SHP77 (cell line): ENCODE data around the gene CAP2.
A peak's percentile ranks its signal among the peaks of the same experiment; 100 is the strongest.
"Not testable (repeated sequence)": the region's sequence is repeated elsewhere in the genome, so short reads cannot be mapped to it uniquely, and the experiment has no call there.

ENCODE experiments used
- DNase-seq, 2 experiments: peaks; one replicate each; lab custom pipeline; 2025; lab: John Stamatoyannopoulos, UW

Gene CAP2

DNA sequence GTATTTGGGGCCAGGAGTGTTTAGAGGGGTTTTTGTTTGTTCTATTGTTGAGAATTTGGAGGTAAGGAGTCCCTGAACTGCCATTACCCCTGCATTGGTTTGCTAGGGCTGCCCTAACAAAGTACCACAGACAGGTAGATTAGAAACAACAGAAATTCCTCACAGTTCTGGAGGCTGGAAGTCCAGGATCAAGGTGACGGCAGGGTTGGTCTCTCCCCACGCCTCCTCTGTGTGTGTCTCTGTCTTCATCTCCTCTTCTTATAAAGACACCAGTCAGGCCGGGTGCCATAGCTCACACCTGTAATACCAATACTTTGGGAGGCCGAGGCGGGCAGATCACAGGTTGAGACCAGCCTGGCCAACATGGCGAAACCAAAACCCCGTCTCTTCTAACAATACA, 109.7 kb downstream of the CAP2 start:
- no peak for DNase-seq

DNA sequence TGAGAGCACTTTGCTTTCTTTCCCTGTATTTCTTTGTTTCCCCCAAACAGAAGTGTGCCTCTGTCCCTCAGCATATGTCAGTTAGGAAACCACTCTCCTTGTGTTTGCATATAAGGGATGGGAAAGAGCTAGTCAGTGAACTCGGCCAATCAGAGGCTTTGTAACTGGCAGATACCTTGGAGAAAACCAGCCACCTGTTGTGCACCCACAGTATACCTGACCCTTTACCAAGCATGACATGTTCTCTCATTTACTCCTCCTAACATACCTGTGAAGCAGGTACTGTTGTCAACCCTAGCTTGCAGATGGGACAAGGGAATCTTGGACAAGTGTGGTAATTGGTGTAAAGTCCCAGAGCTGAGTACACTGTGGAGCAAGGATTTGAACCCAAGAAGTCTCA, 110.6 kb downstream of the CAP2 start:
- no peak for DNase-seq

DNA sequence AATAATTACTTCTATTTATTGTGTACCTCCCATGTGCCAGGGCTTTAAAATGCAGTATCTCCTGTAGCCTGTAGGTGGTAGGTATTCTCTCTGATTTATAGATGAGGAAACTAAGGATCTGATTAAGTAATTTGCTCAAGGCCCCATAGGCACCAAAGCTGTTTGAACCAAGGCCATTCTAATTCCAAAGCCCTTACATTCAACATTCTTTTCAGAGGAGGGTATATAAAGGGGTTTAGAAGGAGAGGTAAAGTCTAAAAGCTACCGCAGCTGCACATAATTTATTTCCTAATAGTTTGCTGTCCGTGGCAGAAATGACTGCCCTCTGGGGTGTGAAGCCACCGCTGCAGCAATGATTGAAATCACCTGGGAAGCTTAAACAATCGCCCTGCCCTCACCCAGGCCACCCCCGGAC, 111.7 kb downstream of the CAP2 start:
- DNase-seq: peak in 1 of 2 experiments; percentile 17

DNA sequence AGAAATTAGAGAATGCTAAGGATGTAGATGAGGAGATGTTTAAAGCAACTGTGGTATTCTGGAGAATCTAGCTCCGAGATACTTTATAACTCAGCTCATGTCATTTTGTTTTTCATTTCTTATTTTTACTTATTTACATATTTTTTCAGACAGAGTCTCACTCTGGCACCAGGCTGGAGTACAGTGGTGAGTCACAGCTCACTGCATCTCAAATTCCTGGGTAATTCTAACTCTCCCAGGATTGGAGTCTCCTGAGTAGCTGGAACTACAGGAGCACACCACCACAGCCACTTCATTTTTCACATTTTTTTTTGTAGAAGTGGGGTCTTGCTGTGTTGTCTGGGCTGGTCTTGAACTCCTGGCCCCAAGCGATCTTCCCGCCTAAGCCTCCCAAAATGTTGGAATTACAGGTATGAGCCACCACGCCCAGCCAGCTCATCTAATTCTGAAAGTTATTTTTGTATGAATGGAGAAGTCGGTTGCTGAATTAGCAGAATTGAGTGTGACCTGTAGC, 112.4 kb downstream of the CAP2 start:
- DNase-seq: no peak

DNA sequence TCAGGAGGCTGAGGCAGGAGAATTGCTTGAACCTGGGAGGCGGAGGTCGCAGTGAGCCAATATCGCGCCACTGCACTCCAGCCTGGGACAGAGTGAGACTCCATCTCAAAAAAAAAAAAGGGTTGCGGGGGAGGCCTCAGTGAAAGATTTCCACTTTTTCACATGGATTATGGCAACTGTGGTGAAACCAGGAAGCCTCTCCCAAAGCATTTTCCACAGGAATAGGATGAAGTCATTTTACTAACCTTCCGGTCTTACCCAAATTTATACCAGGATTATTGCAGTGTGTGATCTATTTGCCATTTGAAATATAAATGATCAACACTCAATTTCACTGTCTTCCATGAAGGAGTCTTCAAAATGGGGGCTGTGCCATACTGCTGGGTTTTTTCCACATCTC, 113.1 kb downstream of the CAP2 start:
- no peak for DNase-seq

DNA sequence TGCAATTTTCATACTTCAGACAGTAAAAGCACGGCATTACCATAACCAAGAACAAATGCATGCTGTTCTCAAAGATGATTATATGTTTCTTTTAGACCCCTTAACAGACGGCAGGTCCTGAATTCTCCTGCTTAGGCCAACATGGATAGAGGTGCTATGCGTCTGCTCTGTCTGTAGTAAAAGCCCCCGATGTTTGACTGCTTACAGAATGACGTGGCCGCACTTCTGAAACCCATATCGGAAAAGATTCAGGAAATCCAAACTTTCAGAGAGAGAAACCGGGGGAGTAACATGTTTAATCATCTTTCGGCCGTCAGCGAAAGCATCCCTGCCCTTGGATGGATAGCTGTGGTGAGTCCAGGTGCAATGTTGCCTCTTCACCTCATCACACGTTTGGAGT, 113.6 kb downstream of the CAP2 start:
- DNase-seq: no peak

DNA sequence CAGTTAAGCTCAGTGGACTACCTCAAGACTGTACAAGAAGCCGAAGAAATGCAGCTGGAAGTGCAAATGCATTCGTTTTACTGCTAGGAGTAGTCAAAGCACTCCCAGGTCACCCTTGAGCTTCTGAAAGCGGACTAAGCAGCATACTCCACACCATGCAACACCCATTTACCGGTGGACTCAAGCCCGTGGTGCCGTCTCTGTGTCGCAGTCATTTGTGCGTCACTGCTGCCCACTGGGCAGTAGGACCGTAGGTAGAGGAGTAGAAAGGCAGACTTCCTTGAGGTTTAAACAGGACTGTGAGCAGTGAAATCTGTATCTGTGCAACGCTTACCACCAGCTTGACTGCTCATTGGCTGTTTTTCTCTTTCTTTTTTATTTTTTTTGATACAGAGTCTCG, 117.7 kb downstream of the CAP2 start:
- no peak for DNase-seq

DNA sequence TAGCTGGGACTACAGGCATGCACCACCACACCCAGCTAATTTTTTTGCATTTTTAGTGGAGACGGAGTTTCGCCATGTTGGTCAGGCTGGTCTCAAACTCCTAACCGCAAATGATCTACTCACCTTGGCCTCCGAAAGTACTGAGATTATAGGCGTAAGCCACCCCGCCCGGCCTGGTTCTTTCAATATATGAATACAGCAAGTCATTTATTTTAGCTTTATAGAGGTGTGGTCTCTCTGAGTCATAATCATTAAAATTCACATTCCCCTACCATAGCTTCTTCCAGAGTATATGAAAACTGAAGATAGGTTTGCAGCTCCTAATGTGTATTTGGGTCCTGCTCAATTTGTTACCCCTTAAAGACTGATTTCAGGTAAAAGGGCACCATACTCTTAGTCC, 118.2 kb downstream of the CAP2 start:
- no peak for DNase-seq

DNA sequence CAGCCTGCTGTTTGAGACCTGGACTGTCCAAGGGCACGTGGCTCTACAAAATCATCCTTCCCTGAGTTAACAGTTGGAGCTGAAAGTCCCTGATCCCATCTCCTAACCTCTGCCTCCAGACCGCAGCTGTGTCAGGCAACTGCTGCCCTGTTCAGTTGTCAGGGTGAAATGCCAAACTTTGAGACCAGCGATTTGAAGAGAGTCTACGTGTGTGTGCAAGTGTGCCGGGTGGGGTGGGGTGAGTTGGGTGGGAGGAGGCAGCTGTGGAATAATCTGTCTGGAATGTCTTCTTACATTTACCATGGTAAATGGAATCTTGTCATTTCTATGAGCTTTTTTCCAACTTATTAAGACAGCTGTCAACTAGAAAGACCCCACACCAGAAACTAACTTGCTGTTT, 125.7 kb downstream of the CAP2 start:
- no peak for DNase-seq

DNA sequence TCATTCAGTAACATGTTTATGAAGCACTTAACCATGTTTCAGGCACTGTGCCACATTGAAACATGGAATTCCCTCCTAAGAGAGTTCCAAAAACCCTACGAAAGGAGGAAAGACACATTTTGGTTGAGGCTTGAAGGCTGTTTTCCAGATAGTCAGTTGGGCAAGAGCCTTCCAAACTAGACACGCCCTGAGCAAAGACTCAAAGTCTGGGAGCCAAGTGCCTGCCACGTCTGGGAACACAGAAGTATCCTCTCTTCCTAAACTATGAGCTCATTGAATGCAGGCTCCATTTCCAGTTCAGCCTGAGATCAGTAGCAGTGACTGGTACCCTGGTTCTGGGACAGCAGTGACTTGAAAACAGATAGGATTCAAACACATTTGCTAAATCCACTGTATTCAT, 132.2 kb downstream of the CAP2 start:
- DNase-seq: no peak

DNA sequence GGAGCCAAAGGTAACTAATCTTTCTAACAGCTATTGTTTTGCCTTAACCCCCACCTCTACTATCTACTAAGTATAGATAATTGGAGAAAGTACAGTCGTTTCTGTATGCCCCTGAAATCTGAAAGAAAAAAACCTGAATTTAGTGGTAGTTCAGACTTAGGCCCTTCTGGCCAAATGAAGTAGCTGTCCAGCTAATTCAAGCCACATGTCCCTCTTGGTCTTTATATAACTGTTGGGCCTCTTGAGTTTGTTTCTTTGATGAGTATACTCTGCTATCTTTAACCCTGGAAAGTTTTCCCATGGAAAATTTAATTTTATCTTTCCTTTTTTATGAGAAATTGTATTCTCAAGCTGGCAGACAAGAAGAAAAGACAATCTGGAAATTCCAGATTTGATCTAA, 133.7 kb downstream of the CAP2 start:
- DNase-seq: no peak

DNA sequence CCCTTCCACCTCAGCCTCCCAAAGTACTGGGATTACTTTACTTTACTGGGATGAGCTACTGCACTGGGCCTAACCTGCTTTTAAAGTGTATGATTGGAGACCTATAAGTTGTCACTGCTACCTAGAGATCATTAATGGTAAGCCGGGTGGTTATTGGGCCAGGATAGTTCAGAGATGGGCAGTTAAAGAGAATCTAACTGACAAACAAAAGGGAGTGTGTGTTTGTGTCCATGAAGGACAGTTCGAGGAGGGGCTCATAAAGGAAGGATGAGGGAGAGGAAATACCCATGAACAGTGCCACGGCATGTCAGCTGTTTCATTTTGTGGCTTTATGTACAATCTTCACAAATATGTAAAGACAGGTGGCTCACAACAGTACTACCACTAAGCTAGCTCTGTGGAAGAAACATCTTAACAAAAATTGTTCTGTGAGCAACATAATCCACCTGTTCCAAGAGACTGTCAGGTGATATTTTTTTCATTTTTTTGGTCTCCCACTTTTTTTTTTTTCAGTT, 137.0 kb downstream of the CAP2 start:
- DNase-seq: no peak

DNA sequence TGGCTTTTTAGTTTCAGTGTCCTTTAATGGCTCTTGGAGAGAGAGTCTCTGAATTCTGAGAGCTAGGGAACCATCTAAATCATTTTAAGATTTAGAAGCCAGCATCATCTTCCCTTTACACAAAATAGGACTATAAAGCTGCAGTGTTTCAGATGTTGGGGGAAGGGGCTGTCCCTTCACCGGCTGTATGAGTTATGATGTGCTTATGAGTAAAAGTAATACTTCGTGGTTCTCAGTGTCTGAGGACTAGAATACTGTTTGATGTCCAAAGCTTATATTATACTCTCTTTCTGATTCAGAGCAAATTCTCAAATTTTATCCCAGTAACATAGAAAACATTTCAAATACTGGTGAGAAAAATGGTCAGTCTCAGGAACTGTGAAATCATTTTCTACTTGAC, 143.2 kb downstream of the CAP2 start:
- DNase-seq: no peak

DNA sequence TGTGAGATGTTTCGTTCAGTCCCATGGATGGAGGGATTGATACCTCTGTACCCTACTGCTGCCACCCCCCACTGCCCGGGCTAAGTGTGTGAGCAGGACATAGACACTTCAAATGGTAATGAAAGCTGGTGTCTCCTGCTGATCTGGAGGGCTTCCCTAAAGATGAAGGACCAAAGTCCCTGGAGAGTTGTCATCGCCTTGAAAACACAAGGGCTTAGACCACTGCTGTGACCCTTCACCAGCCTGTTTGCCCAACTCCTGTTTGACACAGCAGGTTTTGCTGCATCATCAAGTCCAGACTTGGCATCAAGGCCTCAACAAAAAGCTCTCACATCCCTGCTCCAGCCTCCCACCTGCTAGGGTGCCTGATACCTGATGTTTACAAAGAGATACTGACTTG, 148.8 kb downstream of the CAP2 start:
- DNase-seq: no peak

DNA sequence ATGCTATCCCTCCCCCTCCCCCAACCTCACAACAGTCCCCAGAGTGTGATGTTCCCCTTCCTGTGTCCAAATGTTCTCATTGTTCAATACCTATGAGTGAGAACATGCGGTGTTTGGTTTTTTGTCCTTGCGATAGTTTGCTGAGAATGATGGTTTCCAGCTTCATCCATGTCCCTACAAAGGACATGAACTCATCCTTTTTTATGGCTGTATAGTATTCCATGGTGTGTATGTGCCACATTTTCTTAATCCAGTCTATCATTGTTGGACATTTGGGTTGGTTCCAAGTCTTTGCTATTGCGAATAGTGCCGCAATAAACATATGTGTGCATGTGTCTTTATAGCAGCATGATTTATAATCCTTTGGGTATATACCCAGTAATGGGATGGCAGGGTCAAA, 152.3 kb downstream of the CAP2 start:
- not testable (repeated sequence) for DNase-seq

DNA sequence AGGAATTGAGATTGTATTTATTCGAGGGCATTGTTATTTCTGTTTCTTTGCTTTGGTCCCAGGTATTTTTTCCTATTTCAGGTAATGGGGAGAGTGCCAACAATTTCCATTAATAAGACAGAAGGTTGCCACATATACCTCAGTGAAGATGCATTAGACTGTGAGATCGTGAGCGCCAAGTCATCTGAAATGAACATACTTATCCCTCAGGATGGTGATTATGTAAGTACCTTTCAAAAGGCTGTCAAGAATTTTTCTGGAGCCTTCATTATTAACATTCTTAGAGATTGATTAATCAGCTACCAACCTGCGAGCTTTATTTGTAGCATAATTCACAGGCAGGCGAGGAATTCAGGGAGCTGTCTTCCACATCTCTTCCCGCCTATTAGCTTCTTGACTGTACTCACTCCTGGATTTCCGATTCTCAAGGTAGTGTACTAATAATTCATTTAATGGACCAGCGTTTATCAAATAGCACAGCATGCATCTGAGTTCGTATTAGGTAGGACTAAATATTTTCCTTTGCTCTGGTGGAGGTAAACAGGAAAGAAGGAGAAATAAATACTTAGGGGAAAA, 158.1 kb downstream of the CAP2 start:
- no peak for DNase-seq

DNA sequence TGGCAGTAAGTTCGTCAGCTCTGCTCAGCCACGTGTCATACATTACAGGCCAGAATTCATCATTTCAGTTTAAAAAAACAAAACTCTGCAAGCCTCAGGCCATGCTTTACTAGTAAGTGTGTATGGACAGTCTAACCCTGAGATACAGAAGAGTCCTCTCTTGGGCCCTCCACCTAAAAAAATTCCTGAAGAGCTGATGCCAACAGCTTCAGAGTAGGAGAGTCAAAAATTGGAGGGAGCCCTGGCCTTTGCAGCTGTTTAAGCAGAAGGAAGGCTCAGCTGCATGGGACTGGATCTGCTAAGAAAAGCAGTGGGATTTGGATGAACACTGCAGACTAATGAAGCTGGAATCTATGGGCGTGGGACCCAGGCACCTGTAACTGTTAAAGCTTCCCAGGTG, 159.5 kb downstream of the CAP2 start:
- DNase-seq: no peak

DNA sequence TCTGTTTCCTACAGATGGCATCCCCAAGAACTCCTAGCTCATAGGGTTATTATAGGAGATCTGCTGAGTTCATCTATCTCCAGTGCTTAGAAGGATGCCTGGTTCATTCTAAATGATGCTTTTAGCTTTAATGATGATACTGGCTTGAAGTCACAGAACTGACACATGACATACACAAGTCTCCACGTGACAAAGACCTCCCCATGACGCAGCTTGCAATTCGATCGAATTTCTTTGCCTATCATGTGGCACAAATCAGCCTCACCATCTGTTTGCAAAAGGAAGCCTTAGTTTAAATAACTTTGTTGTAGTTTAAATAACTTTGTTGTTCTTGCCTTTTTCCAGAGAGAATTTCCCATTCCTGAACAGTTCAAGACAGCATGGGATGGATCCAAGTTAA, 162.6 kb downstream of the CAP2 start:
- no peak for DNase-seq

DNA sequence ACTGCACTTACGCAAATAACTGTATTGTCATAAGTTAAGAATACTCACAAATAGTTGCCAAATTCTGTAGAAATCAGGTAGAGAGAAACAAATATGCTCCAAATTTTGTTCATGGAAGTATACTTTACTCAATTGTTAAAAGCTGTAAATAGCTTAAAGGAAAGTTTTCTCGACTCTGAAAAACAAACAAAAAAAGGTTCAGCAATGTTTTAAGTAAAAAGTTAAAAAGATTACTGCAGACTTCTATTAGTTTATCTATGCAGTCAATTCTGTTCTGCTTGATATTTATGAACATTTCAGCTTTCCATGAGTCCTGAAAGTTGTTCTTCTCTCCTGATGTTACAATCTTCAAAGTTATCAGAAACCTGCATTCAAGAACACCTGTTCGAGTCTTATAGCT, 169.2 kb downstream of the CAP2 start:
- DNase-seq: no peak

DNA sequence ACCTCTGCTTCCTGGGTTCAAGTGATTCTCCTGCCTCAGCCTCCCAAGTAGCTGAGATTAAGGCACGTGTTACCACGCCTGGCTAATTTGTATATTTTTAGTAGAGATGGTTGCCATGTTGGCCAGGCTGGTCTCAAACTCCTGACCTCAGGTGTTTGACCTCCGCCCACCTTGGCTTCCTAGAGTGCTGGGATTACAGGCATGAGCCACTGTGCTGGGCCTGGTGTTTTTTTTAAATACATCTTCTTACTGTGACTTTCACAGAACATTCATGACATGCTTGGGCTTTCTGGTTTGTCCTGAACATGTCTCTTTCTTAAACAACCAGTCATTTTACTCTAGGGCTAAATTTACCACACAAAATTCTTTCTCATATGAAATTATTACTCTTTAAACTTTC, 172.0 kb downstream of the CAP2 start:
- DNase-seq: no peak

DNA sequence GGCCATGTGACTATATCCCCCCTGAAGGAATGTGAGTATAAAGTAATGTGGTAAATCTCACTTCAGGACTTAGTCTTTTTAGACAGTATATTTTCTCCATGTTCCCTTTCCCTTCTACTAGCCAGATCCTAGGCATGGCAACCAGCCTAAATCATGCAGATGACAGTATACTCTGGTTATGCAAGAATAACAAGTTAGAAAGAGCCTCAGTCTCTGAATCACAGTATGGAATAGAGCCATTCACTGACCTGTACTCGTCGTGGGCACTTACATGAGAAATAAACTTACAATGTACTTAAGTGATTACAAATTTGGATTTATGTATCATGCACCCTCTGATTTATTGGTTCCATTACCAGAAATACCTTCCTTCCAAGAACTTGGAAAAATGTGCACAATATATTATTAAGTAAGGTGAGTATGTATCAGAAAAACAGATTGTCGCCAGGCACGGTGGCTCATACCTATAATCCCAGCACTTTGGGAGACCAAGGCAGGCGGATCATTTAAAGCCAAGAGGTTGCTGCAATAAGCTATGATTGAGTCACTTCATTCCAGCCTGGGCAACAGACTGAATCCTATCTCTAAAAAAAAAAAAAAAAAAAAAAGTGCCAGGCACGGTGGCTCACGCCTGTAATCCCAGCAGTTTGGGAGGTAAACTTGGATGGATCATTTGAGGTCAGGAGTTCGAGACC, 181.6 kb downstream of the CAP2 start:
- DNase-seq: no peak

DNA sequence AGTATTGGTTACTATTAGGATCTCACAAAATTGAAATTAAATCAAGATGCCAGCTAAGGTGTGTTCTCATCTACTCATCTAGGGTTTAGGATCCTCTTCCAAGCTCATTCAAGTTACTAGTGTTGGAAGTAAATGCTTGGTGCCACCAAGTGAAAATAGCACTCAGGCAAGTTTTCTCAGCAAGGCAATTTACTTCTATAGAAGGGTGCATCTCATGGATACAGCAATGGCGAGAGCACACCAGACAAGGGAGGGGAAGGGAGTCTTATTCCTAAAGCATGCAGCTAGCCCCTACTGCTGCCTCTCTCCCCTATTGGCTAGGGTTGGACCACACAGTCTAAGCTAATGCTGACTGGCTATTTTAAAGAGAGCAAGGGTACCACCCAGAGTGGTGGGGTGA, 183.7 kb downstream of the CAP2 start:
- DNase-seq: no peak

DNA sequence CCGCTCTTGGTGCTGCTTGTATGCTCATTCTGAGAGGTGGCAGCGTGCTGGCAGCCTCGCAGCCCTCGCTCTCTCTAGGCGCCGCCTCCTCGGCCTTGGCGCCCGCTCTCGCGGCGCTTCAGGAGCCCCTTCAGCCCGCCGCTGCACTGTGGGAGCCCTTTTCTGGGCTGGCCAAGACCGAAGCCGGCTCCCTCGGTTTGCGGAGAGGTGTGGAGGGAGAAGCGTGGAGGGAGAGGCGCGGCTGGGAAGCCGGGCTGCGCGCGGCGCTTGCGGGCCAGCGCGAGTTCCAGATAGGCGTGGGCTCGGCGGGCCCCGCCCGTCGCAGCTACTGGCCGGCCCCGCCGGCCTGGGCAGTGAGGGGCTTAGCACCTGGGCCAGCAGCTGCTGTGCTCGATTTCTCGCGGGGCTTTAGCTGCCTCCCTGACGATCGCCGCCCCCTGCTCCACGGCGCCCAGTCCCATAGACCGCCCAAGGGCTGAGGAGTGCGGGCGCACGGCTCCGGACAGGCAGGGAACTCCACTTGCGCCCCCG, 187.2 kb downstream of the CAP2 start:
- peak in 1 of 2 experiments; percentile 44 for DNase-seq

DNA sequence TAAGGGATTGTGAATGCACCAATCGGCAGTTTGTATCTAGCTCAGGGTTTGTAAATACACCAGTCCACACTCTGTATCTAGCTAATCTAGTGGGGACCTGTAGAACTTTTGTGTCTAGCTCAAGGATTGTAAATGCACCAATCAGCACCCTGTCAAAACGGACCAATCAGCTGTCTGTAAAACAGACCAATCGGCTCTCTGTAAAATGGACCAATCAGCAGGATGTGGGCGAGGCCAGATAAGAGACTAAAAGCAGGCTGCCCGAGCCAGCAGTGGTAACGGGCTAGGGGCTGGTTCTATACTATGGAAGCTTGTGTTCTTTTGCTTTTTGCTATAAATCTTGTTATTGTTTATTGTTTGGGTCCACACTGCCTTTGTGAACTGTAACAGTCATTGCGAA, 187.9 kb downstream of the CAP2 start:
- DNase-seq: not testable (repeated sequence)
